Measurements from ENCODE around the gene ABI1. TPM values are rescaled to one million over a fixed set of nuclear protein-coding genes. Genes with fewer than 3 reads are reported as not detected.
"Not testable (repeated sequence)": the region's sequence is repeated elsewhere in the genome, so short reads cannot be mapped to it uniquely, and the experiment has no call there.

Gene ABI1
- 18.6 and 71.4 TPM in 2 replicates for total RNA-seq (ENCODE audit: low replicate concordance)

DNA sequence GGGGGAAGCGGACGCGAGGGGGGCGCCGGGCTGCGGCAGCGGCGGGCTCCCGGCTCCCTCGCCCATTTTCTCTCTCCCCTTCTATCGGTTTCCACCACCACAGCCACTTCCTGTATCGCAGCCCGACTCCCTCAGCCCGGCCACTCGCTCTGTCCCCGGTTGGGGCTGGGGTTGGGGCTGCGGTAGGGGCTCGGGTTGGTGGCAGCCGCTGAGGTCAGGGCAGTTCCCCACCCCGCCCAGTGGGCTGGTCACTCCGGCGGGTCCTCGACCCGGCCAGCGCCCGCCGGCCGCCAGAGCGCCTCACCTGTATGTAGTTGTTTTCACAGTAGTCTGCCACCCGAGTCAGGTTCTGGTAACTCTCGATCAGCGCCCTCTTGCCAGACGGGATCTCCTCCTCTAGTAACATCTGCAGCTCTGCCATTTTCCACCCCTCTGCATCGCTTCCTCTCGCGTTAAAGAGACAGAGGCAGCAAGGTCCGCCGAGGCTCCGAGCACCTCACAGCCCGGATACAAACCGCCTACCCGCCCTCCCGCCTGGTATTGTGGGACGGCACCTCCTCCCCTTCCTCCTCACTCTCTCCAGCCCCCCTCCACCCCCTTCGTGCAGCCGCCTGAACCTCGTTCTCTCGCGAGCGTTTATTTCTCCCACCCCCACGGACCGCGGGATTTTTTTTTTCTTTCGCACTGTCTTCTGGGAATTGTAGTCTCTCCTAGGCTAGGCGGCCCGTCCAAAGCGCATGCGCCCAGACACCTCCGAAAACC lies at the start of gene ABI1:
Gene ABI1 (minus strand): TSS at position 516 of the 762 bp plus-strand sequence. CDS start 95 bp downstream, at position 421.
- H3K4me3 ChIP-seq (ENCODE audit: low read depth, low read length): peak within 1 kb of the TSS; percentile 95
- peak; percentile 99 for DNase-seq (ENCODE audit: low read depth)
- TF ChIP-seq, protein P1, sequence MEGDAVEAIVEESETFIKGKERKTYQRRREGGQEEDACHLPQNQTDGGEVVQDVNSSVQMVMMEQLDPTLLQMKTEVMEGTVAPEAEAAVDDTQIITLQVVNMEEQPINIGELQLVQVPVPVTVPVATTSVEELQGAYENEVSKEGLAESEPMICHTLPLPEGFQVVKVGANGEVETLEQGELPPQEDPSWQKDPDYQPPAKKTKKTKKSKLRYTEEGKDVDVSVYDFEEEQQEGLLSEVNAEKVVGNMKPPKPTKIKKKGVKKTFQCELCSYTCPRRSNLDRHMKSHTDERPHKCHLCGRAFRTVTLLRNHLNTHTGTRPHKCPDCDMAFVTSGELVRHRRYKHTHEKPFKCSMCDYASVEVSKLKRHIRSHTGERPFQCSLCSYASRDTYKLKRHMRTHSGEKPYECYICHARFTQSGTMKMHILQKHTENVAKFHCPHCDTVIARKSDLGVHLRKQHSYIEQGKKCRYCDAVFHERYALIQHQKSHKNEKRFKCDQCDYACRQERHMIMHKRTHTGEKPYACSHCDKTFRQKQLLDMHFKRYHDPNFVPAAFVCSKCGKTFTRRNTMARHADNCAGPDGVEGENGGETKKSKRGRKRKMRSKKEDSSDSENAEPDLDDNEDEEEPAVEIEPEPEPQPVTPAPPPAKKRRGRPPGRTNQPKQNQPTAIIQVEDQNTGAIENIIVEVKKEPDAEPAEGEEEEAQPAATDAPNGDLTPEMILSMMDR (IDR thresholded peaks at IDR 0.05; ENCODE audit: insufficient read depth, low read length): no peak

- TF ChIP-seq, protein P1 (IDR thresholded peaks at IDR 0.05; ENCODE audit: insufficient read depth, low read length): no peak
These were observed 49.0 kb upstream of the ABI1 start for GRCh38 chr10:26909753-26910152.

DNA sequence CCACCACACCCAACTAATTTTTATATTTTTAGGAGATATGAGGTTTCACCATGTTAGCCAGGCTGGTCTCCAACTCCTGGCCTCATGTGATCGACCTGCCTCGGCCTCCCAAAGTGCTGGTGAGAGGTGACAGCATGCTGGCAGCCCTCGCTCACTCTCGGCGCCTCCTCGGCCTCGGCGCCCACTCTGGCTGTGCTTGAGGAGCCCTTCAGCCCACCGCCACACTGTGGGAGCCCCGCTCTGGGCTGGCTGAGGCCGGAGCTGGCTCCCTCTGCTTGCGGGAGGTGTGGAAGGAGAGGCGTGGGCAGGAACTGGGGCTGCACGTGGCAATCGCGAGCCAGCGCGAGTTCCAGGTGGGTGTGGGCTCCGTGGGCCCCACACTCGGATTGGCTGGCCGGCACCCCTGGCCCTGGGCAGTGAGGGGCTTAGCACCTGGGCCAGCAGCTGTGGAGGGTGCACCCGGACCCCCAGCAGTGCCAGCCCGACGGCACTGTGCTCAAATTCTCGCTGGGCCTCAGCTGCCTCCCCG lies 44.6 kb upstream of the ABI1 start:
- not testable (repeated sequence) for H3K4me3 ChIP-seq (ENCODE audit: low read depth, low read length); DNase-seq (ENCODE audit: low read depth)

More at GRCh38 chr10:26909753-26910152, 49.0 kb upstream of the ABI1 start:
- peak; percentile 33 for DNase-seq (ENCODE audit: low read depth)
- H3K4me3 ChIP-seq (ENCODE audit: low read depth, low read length): no peak overlapping the region

- TF ChIP-seq, protein P1 (IDR thresholded peaks at IDR 0.05; ENCODE audit: insufficient read depth, low read length): no peak
- no peak for DNase-seq (ENCODE audit: low read depth)
- no peak overlapping the region for H3K4me3 ChIP-seq (ENCODE audit: low read depth, low read length)
These were observed 42.9 kb upstream of the ABI1 start for GRCh38 chr10:26903431-26904217.

DNA sequence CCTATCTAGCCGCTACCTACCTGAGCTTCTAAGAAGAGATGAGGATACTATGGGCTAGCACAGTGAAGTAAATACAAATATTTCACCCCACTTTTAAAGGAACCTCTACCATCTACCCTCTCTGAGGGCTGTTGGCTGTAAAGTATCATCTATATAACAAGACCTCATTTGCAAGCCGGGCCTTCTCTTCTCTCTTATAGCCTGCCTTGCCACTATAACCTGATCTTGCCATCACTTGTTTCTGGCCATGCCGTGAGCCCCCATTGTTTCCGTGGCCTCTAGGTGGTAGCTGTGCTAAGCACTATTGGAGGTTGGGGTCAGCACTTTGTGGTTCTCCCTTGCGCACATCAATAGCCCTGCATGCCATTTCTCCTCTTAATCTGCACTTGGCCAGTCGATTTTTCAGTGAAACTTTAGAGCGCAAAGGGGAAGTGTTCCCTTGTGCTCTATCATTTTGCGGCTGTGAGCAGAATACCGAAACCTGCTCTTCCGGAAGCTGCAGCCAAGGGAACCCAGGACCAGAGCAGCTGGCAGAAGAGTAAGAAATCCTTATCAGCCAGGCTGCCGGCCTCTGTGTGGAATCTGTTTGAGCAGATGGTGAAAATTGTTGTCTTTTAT lies 31.7 kb upstream of the ABI1 start:
- DNase-seq (ENCODE audit: low read depth); H3K4me3 ChIP-seq (ENCODE audit: low read depth, low read length): not testable (repeated sequence)

DNA sequence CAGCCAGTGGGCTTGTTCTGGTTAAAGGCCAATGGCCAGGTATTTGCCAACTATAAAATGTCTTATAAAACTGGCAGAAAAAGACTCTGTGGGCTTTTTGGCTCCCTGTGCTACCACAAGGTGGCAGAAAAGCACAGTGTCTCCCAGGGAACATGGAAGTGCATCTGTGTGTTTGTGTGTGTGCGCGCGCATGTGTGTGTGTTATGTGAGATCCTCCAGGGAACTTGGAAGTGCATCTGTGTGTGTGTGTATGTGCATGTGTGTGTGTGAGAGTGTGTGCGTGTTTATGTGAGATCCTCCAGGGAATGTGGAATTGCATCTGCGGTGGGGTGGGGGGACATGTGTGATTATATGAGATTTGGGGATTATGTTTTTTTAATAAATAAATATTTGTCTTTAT lies 30.2 kb upstream of the ABI1 start:
- TF ChIP-seq, protein P1 (IDR thresholded peaks at IDR 0.05; ENCODE audit: insufficient read depth, low read length): peak; percentile 66
- DNase-seq (ENCODE audit: low read depth): peak; percentile 68
- H3K4me3 ChIP-seq (ENCODE audit: low read depth, low read length): no peak overlapping the region

DNA sequence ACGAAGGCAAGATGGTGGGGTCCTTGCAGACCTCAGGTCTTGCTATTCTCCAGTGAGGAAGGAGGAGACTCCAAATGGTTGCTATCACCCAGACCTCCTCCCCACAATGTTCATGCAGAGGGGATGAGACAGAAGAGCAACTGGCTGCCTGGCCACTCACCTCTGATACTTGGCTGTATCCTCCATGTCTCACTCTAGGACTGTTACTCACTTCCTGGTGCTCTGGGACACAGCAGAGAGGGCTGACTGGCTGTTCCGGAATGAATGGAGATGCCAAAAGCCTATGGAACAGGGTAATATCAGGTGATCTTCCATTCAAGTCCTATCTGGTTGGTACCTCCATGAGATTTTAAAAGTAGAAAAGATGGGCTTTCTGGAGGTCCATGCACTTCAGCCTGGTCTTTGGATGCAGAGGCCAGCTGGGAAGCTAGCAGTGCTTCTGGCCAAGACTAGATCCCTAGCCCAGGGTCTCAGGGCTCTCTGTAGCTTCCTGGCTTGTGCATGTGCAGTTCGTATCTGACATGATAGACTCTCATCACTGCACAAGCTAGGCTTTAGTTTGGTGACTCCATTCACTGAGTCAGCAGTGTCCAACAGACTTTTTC lies 27.0 kb upstream of the ABI1 start:
- no peak overlapping the region for H3K4me3 ChIP-seq (ENCODE audit: low read depth, low read length)
- TF ChIP-seq, protein P1 (IDR thresholded peaks at IDR 0.05; ENCODE audit: insufficient read depth, low read length): no peak
- peak; percentile 9 for DNase-seq (ENCODE audit: low read depth)

Data from fibroblast of the aortic adventitia (primary cell).